ENCODE data around the gene ZNRF1.

Gene ZNRF1

DNA sequence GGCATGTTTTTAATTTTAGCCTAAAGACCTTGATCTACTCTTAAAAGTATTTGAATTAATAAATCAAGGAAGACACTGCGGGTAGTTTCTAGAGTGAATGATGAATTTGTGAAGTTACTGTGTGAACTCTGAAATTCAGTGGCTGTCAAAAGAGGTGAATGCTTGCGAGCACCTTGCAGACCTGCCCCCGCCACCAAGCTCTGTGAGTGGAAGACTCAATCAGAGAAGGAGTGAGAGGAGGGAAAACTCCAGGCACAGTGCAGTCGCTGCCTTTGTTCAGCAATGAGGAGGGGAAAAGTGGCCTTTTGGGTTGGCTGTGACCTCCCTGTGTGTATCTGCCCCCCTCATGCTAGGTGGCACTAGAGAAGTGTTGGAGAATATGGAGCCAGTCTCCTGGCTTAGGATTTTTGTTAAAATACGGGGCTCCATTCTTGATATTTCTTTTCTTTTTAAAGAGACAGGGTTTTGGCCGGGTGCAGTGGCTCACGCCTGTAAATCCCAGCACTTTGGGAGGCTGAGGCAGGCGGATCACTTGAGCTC is 64.8 kb downstream of the ZNRF1 start:
- Histone ChIP-seq H3K79me2 (peaks cover 46% of the 10 kb centered on the region), H3K9ac (no peak overlapping the region), H3K27ac (peak overlapping the region; percentile 55), H3K4me3 (ENCODE audit: low read depth, low read length) (no peak overlapping the region), H3K9me3 (ENCODE audit: control insufficient read depth, low read length) (no peaks in the 10 kb centered on the region), H3K27me3 (ENCODE audit: control insufficient read depth, insufficient read depth, low read length) (no peaks in the 10 kb centered on the region), H3K4me1 (peaks cover 42% of the 10 kb centered on the region), H3K36me3 (ENCODE audit: control insufficient read depth, insufficient read depth, low read length) (no peaks in the 10 kb centered on the region), H3K4me2 (ENCODE audit: low read length) (no peak overlapping the region), H2AFZ (peak overlapping the region; percentile 54)
- TF ChIP-seq, protein P1, sequence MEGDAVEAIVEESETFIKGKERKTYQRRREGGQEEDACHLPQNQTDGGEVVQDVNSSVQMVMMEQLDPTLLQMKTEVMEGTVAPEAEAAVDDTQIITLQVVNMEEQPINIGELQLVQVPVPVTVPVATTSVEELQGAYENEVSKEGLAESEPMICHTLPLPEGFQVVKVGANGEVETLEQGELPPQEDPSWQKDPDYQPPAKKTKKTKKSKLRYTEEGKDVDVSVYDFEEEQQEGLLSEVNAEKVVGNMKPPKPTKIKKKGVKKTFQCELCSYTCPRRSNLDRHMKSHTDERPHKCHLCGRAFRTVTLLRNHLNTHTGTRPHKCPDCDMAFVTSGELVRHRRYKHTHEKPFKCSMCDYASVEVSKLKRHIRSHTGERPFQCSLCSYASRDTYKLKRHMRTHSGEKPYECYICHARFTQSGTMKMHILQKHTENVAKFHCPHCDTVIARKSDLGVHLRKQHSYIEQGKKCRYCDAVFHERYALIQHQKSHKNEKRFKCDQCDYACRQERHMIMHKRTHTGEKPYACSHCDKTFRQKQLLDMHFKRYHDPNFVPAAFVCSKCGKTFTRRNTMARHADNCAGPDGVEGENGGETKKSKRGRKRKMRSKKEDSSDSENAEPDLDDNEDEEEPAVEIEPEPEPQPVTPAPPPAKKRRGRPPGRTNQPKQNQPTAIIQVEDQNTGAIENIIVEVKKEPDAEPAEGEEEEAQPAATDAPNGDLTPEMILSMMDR (IDR thresholded peaks at IDR 0.05) = no peak

DNA sequence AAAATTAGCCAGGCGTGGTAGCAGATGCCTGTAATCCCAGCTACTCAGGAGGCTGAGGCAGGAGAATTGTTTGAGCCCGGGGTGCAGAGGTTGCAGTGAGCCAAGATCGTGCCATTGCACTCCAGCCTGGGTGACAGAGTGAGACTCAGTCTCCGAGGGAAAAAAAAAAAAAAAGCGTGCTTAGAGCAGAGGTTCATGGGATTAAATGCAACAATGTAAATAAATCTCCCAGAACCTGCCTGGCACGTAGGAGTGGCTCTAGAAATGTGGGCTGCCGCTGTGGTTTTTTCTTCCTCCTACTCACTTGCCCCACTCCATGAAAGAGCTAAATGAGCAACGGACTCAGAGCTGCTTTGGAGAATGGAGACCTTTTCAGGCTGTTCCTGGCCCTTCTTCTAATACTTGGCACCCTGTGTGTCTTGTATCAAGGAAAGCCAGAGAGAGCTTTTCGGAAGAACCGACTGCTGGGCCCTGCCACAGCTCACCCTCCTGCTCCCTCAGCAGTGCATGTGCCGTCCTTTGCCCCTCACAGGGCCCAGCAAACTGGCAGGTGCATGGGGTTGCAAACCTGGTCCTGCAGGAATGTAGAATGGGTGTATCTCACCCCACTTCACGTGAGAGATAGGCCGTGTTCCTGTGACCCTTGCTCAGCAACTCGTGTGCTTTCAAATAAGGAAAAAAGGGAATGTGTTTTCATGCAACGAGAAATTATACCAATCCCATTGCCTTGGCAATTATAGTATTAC is 65.8 kb downstream of the ZNRF1 start:
- no peak overlapping the region for H3K4me2 ChIP-seq (ENCODE audit: low read length)
- H3K79me2 ChIP-seq = peaks cover 39% of the 10 kb centered on the region
- H3K4me3 ChIP-seq (ENCODE audit: low read depth, low read length) = no peak overlapping the region
- H3K4me1 ChIP-seq = peaks cover 42% of the 10 kb centered on the region
- H3K36me3 ChIP-seq (ENCODE audit: control insufficient read depth, insufficient read depth, low read length) = no peaks in the 10 kb centered on the region
- H3K9ac ChIP-seq = no peak overlapping the region
- TF ChIP-seq, protein P1 (IDR thresholded peaks at IDR 0.05) = no peak
- H3K27ac ChIP-seq = peak overlapping the region; percentile 37
- H2AFZ ChIP-seq = no peak overlapping the region
- no peaks in the 10 kb centered on the region for H3K9me3 ChIP-seq (ENCODE audit: control insufficient read depth, low read length)
- no peaks in the 10 kb centered on the region for H3K27me3 ChIP-seq (ENCODE audit: control insufficient read depth, insufficient read depth, low read length)

- peaks cover 43% of the 10 kb centered on the region for H3K4me1 ChIP-seq
- no peaks in the 10 kb centered on the region for H3K27me3 ChIP-seq (ENCODE audit: control insufficient read depth, insufficient read depth, low read length)
- H3K79me2 ChIP-seq = peaks cover 34% of the 10 kb centered on the region
- H3K36me3 ChIP-seq (ENCODE audit: control insufficient read depth, insufficient read depth, low read length) = no peaks in the 10 kb centered on the region
- no peaks in the 10 kb centered on the region for H3K9me3 ChIP-seq (ENCODE audit: control insufficient read depth, low read length)
- no peak overlapping the region for H3K4me3 ChIP-seq (ENCODE audit: low read depth, low read length)
- H3K4me2 ChIP-seq (ENCODE audit: low read length) = no peak overlapping the region
- H3K9ac ChIP-seq = no peak overlapping the region
- H2AFZ ChIP-seq = no peak overlapping the region
- peak overlapping the region; percentile 37 for H3K27ac ChIP-seq
- TF ChIP-seq, protein P1 (IDR thresholded peaks at IDR 0.05) = no peak
These were observed 66.3 kb downstream of the ZNRF1 start for GRCh38 chr16:75065149-75065505.

GRCh38 chr16:75065521-75066149 is 66.8 kb downstream of the ZNRF1 start:
- no peak overlapping the region for H3K9ac ChIP-seq
- no peaks in the 10 kb centered on the region for H3K9me3 ChIP-seq (ENCODE audit: control insufficient read depth, low read length)
- peak overlapping the region; percentile 37 for H3K27ac ChIP-seq
- H3K4me2 ChIP-seq (ENCODE audit: low read length) = no peak overlapping the region
- H3K36me3 ChIP-seq (ENCODE audit: control insufficient read depth, insufficient read depth, low read length) = no peaks in the 10 kb centered on the region
- no peak overlapping the region for H3K4me3 ChIP-seq (ENCODE audit: low read depth, low read length)
- H3K79me2 ChIP-seq = peaks cover 29% of the 10 kb centered on the region
- peaks cover 44% of the 10 kb centered on the region for H3K4me1 ChIP-seq
- no peak overlapping the region for H2AFZ ChIP-seq
- TF ChIP-seq, protein P1 (IDR thresholded peaks at IDR 0.05) = no peak
- H3K27me3 ChIP-seq (ENCODE audit: control insufficient read depth, insufficient read depth, low read length) = no peaks in the 10 kb centered on the region

All from parathyroid adenoma (tissue), 2 donors.